Stimulated activated memory B cell treated with anti-CD40 and anti-IgM and Interleukin-4, amounts not matched to agents 10 μg/mL and 1 μg/mL and 100 μg/mL, for 72 hours (primary cell): ENCODE data around the gene STXBP6.
"Not testable (repeated sequence)": the region's sequence is repeated elsewhere in the genome, so short reads cannot be mapped to it uniquely, and the experiment has no call there.

Experiments
- ATAC-seq: fragments of 150-1000 bp; cut with Tn5 transposase; 2 replicates; pipeline ENCODE4 v1.10.0; 2021
- H3K27ac Mint-ChIP-seq: one replicate; pipeline ENCODE4 v1.8.0; 2022; ENCODE audit warnings: mild to moderate bottlenecking, mixed read lengths
- H3K27me3 Mint-ChIP-seq: one replicate; pipeline ENCODE4 v1.8.0; 2022; ENCODE audit warnings: mixed read lengths
- H3K36me3 Mint-ChIP-seq: one replicate; pipeline ENCODE4 v1.8.0; 2022; ENCODE audit warnings: mixed read lengths
- H3K4me1 Mint-ChIP-seq: one replicate; pipeline ENCODE4 v1.8.0; 2022; ENCODE audit warnings: mixed read lengths
- H3K4me3 Mint-ChIP-seq: one replicate; pipeline ENCODE4 v1.8.0; 2022; ENCODE audit warnings: mild to moderate bottlenecking, moderate library complexity, mixed read lengths
- H3K9me3 Mint-ChIP-seq: one replicate; pipeline ENCODE4 v1.8.0; 2022; ENCODE audit warnings: mixed read lengths

The STXBP6 gene

GRCh38 chr14:24851837-24852236 is 198.1 kb downstream of the STXBP6 start:
- H3K4me1 Mint-ChIP-seq, result no peaks in the 10 kb centered on the region
- no peak overlapping the region for H3K4me3 Mint-ChIP-seq
- no peaks in the 10 kb centered on the region for H3K27me3 Mint-ChIP-seq
- no peaks in the 10 kb centered on the region for H3K36me3 Mint-ChIP-seq
- no peak overlapping the region for H3K27ac Mint-ChIP-seq
- H3K9me3 Mint-ChIP-seq, result no peaks in the 10 kb centered on the region
- ATAC-seq, result no peak

GRCh38 chr14:24851406-24851805 is 198.5 kb downstream of the STXBP6 start:
- no peaks in the 10 kb centered on the region for H3K9me3 Mint-ChIP-seq
- no peaks in the 10 kb centered on the region for H3K27me3 Mint-ChIP-seq
- H3K27ac Mint-ChIP-seq, result no peak overlapping the region
- H3K4me3 Mint-ChIP-seq, result no peak overlapping the region
- no peaks in the 10 kb centered on the region for H3K4me1 Mint-ChIP-seq
- no peaks in the 10 kb centered on the region for H3K36me3 Mint-ChIP-seq
- ATAC-seq, result no peak

- ATAC-seq, result no peak
- peaks cover 3% of the 10 kb centered on the region for H3K27me3 Mint-ChIP-seq
- H3K36me3 Mint-ChIP-seq, result no peaks in the 10 kb centered on the region
- H3K27ac Mint-ChIP-seq, result no peak overlapping the region
- no peaks in the 10 kb centered on the region for H3K9me3 Mint-ChIP-seq
- H3K4me1 Mint-ChIP-seq, result no peaks in the 10 kb centered on the region
- H3K4me3 Mint-ChIP-seq, result no peak overlapping the region
Observed at GRCh38 chr14:24850072-24850471, 199.9 kb downstream of the STXBP6 start.

GRCh38 chr14:24849471-24849870 is 200.5 kb downstream of the STXBP6 start:
- Mint-ChIP-seq H3K27me3 (peaks cover 9% of the 10 kb centered on the region), H3K4me3 (no peak overlapping the region), H3K36me3 (no peaks in the 10 kb centered on the region), H3K4me1 (no peaks in the 10 kb centered on the region), H3K9me3 (no peaks in the 10 kb centered on the region), H3K27ac (no peak overlapping the region)
- no peak for ATAC-seq

GRCh38 chr14:24848102-24848790 is 201.7 kb downstream of the STXBP6 start:
- H3K4me1 Mint-ChIP-seq, result no peaks in the 10 kb centered on the region
- H3K36me3 Mint-ChIP-seq, result no peaks in the 10 kb centered on the region
- no peak overlapping the region for H3K4me3 Mint-ChIP-seq
- no peak overlapping the region for H3K27ac Mint-ChIP-seq
- H3K27me3 Mint-ChIP-seq, result peaks cover 11% of the 10 kb centered on the region
- H3K9me3 Mint-ChIP-seq, result no peaks in the 10 kb centered on the region
- no peak for ATAC-seq

GRCh38 chr14:24847568-24848095 is 202.3 kb downstream of the STXBP6 start:
- peaks cover 11% of the 10 kb centered on the region for H3K27me3 Mint-ChIP-seq
- ATAC-seq, result no peak
- no peaks in the 10 kb centered on the region for H3K36me3 Mint-ChIP-seq

GRCh38 chr14:24846261-24846660 is 203.7 kb downstream of the STXBP6 start:
- H3K27me3 Mint-ChIP-seq, result peaks cover 11% of the 10 kb centered on the region
- no peaks in the 10 kb centered on the region for H3K36me3 Mint-ChIP-seq
- no peak for ATAC-seq
- no peak overlapping the region for H3K27ac Mint-ChIP-seq
- H3K9me3 Mint-ChIP-seq, result no peaks in the 10 kb centered on the region
- H3K4me3 Mint-ChIP-seq, result no peak overlapping the region
- H3K4me1 Mint-ChIP-seq, result no peaks in the 10 kb centered on the region

More at GRCh38 chr14:24847568-24848095, 202.3 kb downstream of the STXBP6 start:
- no peaks in the 10 kb centered on the region for H3K4me1 Mint-ChIP-seq
- no peak overlapping the region for H3K27ac Mint-ChIP-seq
- H3K9me3 Mint-ChIP-seq, result no peaks in the 10 kb centered on the region
- H3K4me3 Mint-ChIP-seq, result no peak overlapping the region

GRCh38 chr14:24845851-24846250 is 204.1 kb downstream of the STXBP6 start:
- ATAC-seq, result no peak
- H3K27me3 Mint-ChIP-seq, result peaks cover 11% of the 10 kb centered on the region
- H3K4me1 Mint-ChIP-seq, result no peaks in the 10 kb centered on the region
- no peak overlapping the region for H3K27ac Mint-ChIP-seq
- H3K9me3 Mint-ChIP-seq, result no peaks in the 10 kb centered on the region
- H3K4me3 Mint-ChIP-seq, result no peak overlapping the region
- no peaks in the 10 kb centered on the region for H3K36me3 Mint-ChIP-seq

- ATAC-seq, result no peak
- peaks cover 11% of the 10 kb centered on the region for H3K27me3 Mint-ChIP-seq
- H3K27ac Mint-ChIP-seq, result no peak overlapping the region
Observed at GRCh38 chr14:24844011-24844410, 205.9 kb downstream of the STXBP6 start.

GRCh38 chr14:24843494-24843893 is 206.5 kb downstream of the STXBP6 start:
- Mint-ChIP-seq H3K4me1 (no peaks in the 10 kb centered on the region), H3K36me3 (no peaks in the 10 kb centered on the region), H3K4me3 (no peak overlapping the region), H3K27me3 (peaks cover 11% of the 10 kb centered on the region), H3K27ac (no peak overlapping the region), H3K9me3 (no peaks in the 10 kb centered on the region)
- ATAC-seq, result no peak

More at GRCh38 chr14:24844011-24844410, 205.9 kb downstream of the STXBP6 start:
- Mint-ChIP-seq H3K4me1 (no peaks in the 10 kb centered on the region), H3K4me3 (no peak overlapping the region), H3K9me3 (no peaks in the 10 kb centered on the region), H3K36me3 (no peaks in the 10 kb centered on the region)

- H3K27ac Mint-ChIP-seq, result no peak overlapping the region
- ATAC-seq, result no peak
- H3K9me3 Mint-ChIP-seq, result no peaks in the 10 kb centered on the region
- H3K4me1 Mint-ChIP-seq, result no peaks in the 10 kb centered on the region
- peaks cover 11% of the 10 kb centered on the region for H3K27me3 Mint-ChIP-seq
- H3K4me3 Mint-ChIP-seq, result no peak overlapping the region
- no peaks in the 10 kb centered on the region for H3K36me3 Mint-ChIP-seq
Observed at GRCh38 chr14:24840204-24840893, 209.6 kb downstream of the STXBP6 start.

GRCh38 chr14:24839617-24840203 is 210.2 kb downstream of the STXBP6 start:
- no peaks in the 10 kb centered on the region for H3K9me3 Mint-ChIP-seq
- ATAC-seq, result no peak
- no peak overlapping the region for H3K27ac Mint-ChIP-seq
- no peaks in the 10 kb centered on the region for H3K4me1 Mint-ChIP-seq
- no peaks in the 10 kb centered on the region for H3K36me3 Mint-ChIP-seq
- H3K4me3 Mint-ChIP-seq, result no peak overlapping the region
- peaks cover 5% of the 10 kb centered on the region for H3K27me3 Mint-ChIP-seq

- Mint-ChIP-seq H3K4me1 (no peaks in the 10 kb centered on the region), H3K9me3 (no peaks in the 10 kb centered on the region), H3K27ac (no peak overlapping the region), H3K4me3 (no peak overlapping the region), H3K27me3 (no peaks in the 10 kb centered on the region), H3K36me3 (no peaks in the 10 kb centered on the region)
- ATAC-seq, result no peak
Observed at GRCh38 chr14:24838945-24839616, 210.9 kb downstream of the STXBP6 start.

GRCh38 chr14:24837280-24838046 is 212.5 kb downstream of the STXBP6 start:
- no peaks in the 10 kb centered on the region for H3K9me3 Mint-ChIP-seq
- H3K27me3 Mint-ChIP-seq, result no peaks in the 10 kb centered on the region
- no peaks in the 10 kb centered on the region for H3K36me3 Mint-ChIP-seq
- no peak for ATAC-seq
- H3K4me3 Mint-ChIP-seq, result no peak overlapping the region
- H3K4me1 Mint-ChIP-seq, result no peaks in the 10 kb centered on the region
- H3K27ac Mint-ChIP-seq, result no peak overlapping the region

- H3K27ac Mint-ChIP-seq, H3K27me3 Mint-ChIP-seq, ATAC-seq, H3K36me3 Mint-ChIP-seq, H3K4me3 Mint-ChIP-seq, H3K4me1 Mint-ChIP-seq, H3K9me3 Mint-ChIP-seq: not testable (repeated sequence)
Observed at GRCh38 chr14:24836324-24836723, 213.6 kb downstream of the STXBP6 start.
